ENCODE measurements around the gene SLC35D3.

DNA sequence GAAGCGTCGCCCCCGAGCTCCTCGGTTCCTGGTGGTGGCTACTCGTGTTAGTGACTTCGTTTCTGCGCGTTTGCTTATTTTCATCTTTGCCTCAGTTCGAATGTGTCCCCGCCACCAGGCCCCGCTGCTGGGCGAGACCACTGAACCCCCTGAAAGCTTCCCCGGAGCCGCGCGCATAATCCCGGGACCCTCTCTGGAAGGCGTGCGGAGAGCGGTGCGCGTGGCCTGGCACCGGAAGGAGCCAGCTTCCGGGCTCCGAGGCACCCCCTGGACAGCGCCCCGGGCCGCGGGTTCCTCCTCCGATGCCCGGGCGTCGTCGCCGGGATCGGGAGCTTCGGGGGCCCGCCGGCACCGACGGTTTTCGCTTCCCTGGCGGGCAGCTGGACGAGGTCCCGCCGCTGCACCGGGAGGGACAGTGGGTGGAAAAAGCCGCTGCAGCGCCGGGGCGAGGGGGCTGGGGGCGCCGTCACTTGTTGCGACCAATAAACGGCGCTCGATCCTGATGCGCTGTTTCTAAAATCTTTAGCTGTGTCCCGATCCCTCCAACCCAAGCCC lies 643 bp upstream of the SLC35D3 start:
- TF ChIP-seq RAD21 (IDR thresholded peaks at IDR 0.05; ENCODE audit: low read depth), result no peak
- TF ChIP-seq, protein P1, sequence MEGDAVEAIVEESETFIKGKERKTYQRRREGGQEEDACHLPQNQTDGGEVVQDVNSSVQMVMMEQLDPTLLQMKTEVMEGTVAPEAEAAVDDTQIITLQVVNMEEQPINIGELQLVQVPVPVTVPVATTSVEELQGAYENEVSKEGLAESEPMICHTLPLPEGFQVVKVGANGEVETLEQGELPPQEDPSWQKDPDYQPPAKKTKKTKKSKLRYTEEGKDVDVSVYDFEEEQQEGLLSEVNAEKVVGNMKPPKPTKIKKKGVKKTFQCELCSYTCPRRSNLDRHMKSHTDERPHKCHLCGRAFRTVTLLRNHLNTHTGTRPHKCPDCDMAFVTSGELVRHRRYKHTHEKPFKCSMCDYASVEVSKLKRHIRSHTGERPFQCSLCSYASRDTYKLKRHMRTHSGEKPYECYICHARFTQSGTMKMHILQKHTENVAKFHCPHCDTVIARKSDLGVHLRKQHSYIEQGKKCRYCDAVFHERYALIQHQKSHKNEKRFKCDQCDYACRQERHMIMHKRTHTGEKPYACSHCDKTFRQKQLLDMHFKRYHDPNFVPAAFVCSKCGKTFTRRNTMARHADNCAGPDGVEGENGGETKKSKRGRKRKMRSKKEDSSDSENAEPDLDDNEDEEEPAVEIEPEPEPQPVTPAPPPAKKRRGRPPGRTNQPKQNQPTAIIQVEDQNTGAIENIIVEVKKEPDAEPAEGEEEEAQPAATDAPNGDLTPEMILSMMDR (IDR thresholded peaks at IDR 0.05 in 2 of 3, conservative IDR thresholded peaks at IDR 0.05 in 1 of 3; ENCODE audit: borderline replicate concordance in 1 of 3, insufficient read depth in 1 of 3, low read depth in 2 of 3, low read length in 2 of 3), result no peak
- TF ChIP-seq, protein P2, sequence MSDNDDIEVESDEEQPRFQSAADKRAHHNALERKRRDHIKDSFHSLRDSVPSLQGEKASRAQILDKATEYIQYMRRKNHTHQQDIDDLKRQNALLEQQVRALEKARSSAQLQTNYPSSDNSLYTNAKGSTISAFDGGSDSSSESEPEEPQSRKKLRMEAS (IDR thresholded peaks at IDR 0.05), result no peak
- TF ChIP-seq ZNF274 (IDR thresholded peaks at IDR 0.05; ENCODE audit: low read depth, low read length), result no peak
- TF ChIP-seq CEBPB (IDR thresholded peaks at IDR 0.05; ENCODE audit: low read depth), result no peak
- no peak for TF ChIP-seq FOSL1 (IDR thresholded peaks at IDR 0.05; ENCODE audit: low read depth)
- no peak for TF ChIP-seq POLR2A (IDR thresholded peaks at IDR 0.05; ENCODE audit: borderline replicate concordance, extremely low read depth, insufficient read depth, insufficient read length)
- no peak for TF ChIP-seq POLR2AphosphoS5 (IDR thresholded peaks at IDR 0.05; ENCODE audit: low read depth, low read length)
- TF ChIP-seq, protein P3, sequence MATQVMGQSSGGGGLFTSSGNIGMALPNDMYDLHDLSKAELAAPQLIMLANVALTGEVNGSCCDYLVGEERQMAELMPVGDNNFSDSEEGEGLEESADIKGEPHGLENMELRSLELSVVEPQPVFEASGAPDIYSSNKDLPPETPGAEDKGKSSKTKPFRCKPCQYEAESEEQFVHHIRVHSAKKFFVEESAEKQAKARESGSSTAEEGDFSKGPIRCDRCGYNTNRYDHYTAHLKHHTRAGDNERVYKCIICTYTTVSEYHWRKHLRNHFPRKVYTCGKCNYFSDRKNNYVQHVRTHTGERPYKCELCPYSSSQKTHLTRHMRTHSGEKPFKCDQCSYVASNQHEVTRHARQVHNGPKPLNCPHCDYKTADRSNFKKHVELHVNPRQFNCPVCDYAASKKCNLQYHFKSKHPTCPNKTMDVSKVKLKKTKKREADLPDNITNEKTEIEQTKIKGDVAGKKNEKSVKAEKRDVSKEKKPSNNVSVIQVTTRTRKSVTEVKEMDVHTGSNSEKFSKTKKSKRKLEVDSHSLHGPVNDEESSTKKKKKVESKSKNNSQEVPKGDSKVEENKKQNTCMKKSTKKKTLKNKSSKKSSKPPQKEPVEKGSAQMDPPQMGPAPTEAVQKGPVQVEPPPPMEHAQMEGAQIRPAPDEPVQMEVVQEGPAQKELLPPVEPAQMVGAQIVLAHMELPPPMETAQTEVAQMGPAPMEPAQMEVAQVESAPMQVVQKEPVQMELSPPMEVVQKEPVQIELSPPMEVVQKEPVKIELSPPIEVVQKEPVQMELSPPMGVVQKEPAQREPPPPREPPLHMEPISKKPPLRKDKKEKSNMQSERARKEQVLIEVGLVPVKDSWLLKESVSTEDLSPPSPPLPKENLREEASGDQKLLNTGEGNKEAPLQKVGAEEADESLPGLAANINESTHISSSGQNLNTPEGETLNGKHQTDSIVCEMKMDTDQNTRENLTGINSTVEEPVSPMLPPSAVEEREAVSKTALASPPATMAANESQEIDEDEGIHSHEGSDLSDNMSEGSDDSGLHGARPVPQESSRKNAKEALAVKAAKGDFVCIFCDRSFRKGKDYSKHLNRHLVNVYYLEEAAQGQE (IDR thresholded peaks at IDR 0.05; ENCODE audit: low read depth), result no peak
- TF ChIP-seq, protein P4, sequence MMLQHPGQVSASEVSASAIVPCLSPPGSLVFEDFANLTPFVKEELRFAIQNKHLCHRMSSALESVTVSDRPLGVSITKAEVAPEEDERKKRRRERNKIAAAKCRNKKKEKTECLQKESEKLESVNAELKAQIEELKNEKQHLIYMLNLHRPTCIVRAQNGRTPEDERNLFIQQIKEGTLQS (IDR thresholded peaks at IDR 0.05), result no peak
- no peak for TF ChIP-seq JUND (IDR thresholded peaks at IDR 0.05)
- TF ChIP-seq ZFX (IDR thresholded peaks at IDR 0.05), result no peak
- TF ChIP-seq EZH2phosphoT487 (IDR thresholded peaks at IDR 0.05; ENCODE audit: borderline replicate concordance), result no peak

All from HCT116 (cell line).